ENCODE results near the gene NPTX1.

GRCh38 chr17:80487511-80487910 lies 11.1 kb upstream of the NPTX1 start:
- TF ChIP-seq EZH2 (IDR thresholded peaks at IDR 0.05; ENCODE audit: borderline replicate concordance, low read length), result no peak
- TF ChIP-seq CTCF (conservative IDR thresholded peaks at IDR 0.05 in 1 of 2, IDR thresholded peaks at IDR 0.05 in 1 of 2; ENCODE audit: extremely low read depth in 1 of 2, insufficient read depth in 1 of 2, low read depth in 1 of 2, low read length in 2 of 2), result no peak

All from mammary epithelial cell (primary cell).